GM19193 (cell line): ENCODE measurements around the gene PRKAG2.

ENCODE experiments used
- POLR2A ChIP-seq: IDR thresholded peaks from 4 replicates; pipeline ENCODE4 v1.6.1; 2011; ENCODE audit not compliant: insufficient read depth, insufficient read length; ENCODE audit errors: extremely low read depth

The PRKAG2 gene

DNA sequence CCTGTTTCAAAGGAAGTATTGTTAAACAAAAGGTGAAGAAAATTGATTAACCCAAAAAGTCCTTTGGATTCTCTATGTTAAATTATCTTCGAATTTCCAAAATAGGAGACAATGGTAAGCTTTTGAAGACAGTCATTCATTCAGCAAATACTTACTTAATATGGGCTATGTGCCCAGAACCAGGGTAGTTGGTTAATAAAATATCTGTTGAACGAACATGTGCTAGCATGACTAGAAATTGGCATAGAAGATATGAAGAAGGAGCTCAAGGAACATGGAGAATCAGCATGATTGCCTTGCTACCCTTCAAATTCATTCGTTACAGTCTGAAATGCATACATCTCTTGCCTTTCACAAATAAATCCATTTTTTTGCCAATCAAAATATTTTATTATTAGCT is 234.2 kb downstream of the PRKAG2 start:
- no peak for TF ChIP-seq POLR2A

DNA sequence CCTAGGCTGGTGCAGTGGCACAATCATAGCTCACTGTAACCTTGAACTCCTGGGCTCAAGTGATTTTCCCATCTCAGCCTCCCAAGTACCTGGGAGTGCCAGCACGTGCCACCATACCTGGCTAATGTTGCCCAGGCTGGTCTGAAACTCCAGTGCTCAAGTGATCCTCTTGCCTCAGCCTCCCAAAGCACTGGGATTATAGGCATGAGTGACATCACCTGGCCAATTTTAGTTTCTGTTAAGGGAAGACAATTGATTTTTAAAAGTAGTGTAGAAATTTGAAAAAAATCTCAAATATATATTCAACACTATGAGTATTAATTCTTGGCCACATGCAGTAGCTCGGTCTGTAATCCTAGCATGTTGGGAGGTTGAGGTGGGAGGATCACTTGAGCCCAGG is 235.3 kb downstream of the PRKAG2 start:
- no peak for TF ChIP-seq POLR2A

DNA sequence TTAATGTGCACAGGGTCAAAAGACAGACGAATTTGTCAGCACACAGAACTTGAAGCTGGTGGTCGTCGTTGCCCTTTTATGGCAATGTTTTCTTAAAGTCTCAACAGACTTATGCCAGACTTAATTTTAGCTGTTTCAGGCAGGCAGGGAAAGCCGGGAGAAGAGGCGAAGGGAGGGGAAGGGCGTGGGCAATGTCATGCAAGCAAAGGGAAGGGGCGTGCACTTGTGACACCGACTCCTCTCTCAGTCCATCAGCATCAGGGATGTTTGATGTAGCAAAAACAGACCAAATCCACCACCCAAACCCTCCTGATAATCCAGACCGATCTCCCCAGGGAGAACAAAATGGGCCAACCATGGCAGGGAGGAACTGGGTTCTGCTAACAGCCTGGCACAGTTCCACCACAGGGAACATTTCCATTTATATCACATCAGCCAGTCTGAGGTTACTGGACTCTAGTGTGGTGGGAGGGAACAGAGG is 239.1 kb downstream of the PRKAG2 start:
- TF ChIP-seq POLR2A, result no peak

DNA sequence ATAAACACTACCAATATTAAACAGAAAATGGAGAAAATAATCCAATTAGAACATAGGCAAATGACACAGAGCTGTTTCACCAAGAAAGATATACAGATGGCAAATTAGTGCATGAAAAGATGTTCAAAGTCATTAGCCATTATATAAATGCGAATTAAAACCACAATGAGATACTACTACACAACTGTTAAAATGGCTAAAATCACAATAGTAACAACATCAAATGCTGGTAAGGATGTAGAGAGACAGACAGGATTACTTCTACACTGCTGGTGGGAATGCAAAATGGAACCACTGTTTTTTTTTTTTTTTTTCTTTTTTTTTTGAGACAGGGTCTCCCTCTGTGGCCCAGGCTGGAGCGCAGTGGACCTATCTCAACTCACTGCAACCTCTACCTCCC is 242.3 kb downstream of the PRKAG2 start:
- TF ChIP-seq POLR2A, result no peak

DNA sequence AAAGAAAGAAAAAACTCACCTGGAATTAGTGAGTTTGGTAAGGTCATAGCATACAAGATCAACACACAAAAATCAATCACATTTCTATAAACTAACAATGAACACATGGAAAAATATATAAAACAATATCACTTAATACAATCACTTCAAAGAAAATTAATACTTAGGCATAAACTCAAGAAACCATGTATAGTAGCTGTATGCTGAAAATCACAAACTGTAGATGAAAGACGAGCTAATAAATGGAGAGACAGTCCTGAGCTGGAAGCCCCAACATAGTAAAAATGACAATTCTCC is 243.5 kb downstream of the PRKAG2 start:
- TF ChIP-seq POLR2A, result no peak

DNA sequence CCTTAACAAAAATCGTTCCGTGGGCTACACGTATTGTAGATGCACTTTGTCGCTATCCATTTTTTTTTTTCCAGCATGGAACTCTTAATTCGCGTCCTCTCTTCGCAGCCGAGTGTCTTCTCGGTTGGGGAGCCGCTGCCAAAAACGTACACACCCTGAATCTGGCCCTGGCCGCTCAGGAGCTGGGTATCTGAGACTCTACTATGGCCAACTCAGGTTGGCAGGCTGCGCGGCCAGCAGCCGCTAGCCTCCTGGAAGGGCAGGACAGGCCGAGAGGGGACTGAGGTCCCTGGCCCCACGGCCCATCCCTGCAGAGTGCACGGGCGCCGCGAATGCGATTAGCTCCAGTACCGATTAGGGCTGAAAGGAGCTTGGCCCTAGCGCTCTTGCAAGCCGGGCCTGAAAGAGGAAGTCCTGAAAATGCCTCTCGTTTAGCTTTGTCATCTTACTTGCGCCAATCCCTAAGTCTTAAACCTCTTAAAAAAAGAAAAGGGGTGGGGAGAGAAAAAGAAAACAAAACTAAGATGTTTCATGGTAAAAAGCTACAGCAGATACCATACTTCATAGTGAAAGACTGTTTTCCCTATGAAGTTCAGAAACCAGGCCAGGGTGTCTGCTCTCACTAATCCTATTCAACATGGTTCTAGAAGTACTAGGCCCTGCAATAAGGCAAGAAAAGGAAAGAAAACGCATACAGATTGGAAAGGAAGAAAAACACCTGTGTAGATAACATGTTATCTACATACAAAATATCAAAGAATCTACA is 244.0 kb downstream of the PRKAG2 start:
- peak; percentile 78 for TF ChIP-seq POLR2A

DNA sequence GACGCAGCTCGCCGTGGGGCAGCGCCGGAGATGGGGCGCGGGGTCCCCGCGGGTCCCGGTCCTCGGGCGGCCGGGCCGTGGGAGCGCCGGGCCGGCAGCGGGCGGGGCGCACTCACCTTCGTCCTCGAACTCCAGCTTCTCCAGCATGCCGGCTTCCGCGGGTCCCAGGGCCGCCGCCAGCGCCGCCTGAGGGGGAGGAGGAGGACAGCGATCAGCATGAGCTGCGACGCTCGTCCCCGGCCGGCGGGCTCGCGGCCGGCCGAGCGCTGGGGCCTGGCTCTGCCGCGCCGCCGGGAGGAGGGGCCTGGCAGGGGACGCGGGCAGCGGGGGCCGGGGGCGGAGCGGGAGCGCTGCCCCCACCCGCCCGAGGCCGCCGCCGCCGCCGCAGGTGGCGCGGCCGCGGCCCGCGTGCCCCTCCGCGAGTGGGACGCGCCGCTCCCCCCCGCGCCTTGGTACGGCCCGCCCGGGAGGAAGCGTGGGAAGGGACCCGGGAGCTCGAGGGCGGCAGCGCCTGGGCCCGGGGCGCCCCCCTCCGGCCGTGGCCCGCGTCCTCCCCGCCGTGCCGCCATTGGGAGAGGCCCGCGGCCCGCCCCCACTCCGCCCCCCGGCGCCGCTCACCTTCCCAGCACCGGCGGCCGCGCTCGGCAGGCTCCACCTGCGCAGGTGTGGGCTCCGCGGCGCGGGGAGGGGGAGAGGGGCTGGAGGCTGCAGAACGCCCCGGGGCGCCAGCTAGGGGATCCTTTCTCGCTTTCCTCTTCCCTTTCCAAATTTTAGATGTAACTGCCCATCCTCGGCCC is 244.8 kb downstream of the PRKAG2 start:
- TF ChIP-seq POLR2A, result peak; percentile 45

DNA sequence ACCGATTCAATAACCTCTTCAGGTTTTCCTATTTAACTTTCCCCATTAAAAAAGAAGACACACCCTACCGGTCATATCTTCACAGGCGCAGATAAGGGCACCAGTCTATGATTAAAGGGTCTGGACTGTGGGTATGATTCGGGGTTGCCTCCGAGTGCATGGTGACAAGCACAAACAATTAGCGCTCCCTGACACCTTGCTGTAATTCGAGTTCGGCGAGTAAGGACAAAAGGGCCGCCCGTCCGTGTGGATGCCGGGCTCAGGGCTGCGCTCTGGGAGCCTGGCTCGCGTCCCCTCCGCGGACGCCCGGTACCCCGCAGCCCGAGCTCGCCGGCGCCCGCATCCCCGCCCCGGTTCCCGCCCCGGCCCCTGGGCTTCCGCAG is 245.4 kb downstream of the PRKAG2 start:
- no peak for TF ChIP-seq POLR2A

DNA sequence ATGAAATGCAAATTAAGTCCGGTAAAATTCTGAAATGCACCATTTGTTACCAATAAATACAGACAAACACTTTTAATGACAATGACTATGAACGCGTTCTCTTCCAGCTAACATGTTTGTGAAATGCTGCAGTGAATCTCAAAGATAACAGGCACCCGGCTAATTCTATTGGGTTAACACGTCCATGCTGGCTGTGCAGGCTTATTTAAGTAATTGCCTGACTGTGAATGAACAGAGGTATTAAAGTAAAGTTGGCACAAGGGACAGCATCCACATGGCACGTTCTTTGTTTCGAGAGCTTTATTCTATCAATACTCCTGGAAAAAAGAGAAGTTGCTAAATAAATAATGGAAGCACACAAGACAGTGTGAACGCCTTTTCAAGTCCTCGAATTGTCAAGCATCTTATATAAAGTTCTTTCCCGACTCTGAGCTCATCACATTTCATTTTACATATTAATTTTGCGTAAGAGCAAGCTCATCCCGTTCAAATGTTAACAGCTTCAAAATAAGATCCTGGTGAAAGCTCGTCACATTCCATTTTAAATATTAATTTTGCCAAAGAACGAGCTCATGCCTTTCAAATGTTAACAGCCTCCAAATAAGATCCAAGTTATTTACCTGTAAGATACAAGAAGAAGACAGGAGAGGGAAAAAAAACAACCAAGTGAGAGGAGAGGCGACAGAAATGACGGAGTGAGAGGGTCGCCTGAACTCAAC is 245.9 kb downstream of the PRKAG2 start:
- TF ChIP-seq POLR2A, result no peak

DNA sequence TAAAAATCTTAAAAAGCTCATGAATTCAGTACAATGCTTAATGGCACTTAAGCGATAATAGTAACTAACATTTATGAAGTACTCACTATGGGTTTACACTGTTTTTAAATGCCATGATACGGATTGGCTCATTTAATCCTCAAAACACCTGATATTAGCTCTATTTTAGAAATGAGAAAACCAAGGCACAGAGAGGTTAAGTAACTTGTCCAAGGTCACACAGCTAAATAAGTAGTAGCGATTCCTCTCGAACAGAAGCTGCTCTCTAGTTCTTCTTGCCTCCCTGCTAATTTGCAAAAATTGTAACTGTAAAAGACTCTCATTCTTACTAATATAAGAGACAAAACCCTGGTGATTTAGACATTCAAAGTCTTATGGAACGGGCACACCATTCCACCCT is 246.6 kb downstream of the PRKAG2 start:
- TF ChIP-seq POLR2A, result no peak

DNA sequence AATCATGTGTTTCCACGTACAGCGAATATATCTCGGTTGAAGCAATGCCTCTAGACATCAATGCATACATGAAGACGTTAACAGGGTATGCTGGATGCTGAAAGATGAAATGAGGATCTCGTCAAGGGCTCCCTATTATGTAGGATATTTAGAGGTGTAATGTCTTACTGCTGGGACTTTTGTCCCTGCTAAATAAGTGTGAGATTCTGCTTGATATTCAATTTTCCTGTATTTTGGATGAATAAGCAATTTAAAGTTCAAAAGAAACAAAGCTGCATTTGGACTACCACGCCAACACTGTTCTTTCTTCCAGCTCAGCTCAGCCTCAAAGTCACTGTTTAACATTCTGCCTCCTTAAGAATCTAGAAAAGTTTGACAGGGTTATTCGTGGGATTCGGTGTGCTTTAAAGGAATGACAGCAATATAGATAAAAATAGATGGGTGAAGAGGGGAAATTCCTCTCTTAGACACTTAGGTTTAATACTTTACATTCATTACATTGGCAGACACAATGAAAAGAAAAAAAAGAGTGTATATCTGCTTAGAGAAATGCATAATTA is 247.1 kb downstream of the PRKAG2 start:
- no peak for TF ChIP-seq POLR2A

DNA sequence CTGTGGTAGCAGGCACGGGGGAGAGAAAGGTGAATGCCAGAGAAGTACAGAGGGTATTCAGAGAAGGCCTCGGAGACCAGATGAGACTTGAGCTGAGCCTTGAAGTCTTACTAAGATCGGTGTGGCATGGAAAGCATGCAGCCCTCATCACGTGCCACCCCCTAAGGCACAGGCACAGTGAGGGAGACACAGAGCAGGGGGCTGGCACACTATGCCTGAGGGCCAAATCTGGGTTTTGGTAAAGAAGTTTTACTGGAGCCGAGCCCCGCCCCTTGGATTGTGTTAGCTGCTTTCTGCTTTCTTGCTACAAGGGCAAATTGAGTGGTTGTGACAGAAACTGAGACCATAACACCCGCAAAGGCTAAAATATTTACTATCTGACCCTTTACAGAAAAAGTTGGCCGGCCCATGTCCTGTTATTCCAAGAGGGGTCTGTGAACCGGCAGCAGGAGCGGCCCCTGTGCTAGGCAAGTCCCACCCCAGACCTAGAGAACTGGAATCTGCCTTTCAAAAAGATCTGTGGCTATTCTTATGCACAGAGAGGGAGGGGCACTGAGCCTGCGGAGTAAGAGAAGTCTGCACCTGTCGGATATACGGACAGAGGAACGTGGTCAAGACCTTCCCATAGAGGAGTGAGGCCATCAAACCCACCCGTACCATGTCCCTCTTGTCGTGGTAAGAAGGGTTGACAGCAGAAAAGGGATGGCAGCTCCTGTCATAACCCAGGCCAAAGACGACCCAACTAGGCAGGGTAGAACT is 247.9 kb downstream of the PRKAG2 start:
- no peak for TF ChIP-seq POLR2A

DNA sequence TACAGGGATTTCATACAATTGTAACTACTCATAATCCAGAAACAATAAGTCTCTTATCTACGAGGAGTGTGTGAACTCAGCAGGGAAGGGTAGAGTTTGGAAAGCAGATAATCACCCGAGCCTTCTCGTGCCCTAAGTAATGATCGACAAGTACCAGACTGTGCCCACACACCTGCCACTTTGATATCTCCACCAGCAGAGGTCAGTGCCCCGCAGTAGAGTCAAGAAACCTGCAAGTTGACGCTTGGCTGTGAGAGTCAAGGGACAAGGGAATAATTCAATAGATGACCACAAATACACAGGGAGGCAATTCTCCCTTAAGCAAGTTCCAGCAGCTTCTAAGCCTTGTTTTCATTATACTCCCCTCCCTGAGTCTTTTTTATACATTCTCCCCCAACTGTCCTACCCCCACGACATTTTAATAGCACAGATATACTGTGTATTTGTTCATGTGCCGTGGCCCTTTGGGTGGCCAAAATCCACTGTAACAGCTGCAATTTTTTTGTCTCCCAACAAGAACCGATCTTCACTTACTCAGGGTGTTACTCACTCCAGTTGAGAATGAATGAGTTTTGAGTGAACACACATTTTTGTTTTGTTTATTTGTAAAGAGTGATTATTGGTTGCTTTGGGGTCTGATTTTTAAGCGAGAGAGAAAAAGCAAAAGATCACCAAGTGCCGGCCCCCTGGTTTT is 250.3 kb downstream of the PRKAG2 start:
- TF ChIP-seq POLR2A, result no peak

DNA sequence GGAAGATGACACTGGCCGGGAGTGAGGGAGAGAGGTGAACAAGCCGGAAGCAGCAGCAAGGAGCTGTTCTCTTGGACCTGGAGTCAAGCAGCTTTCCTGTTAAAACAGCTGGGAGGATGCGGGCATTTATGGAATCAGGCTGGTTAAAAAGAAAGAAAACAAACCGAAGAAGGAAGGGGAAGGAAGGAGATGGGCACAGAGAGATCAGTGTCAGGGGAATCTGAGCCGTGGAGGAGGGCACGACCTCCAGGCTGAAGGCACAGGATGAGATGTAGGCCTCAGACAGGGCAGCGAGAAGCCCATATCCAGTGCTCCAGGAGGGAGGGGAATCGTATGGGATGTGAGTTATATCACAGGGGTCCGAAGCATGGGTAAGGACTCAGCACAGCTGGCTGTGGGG is 251.3 kb downstream of the PRKAG2 start:
- TF ChIP-seq POLR2A, result no peak
